Measurements from ENCODE around the gene ITGB5. TPM values are rescaled to one million over a fixed set of nuclear protein-coding genes. Genes with fewer than 3 reads are reported as not detected.

The ITGB5 gene
- total RNA-seq, 1 experiment from 2014 or later, result 67.2 TPM

GRCh38 chr3:124846189-124846588 lies 41.0 kb downstream of the ITGB5 start:
- Histone ChIP-seq H3K9ac (ENCODE audit: low read length) (no peak overlapping the region), H3K27me3 (ENCODE audit: low read length) (no peaks in the 10 kb centered on the region), H3K36me3 (ENCODE audit: low read depth, low read length) (no peaks in the 10 kb centered on the region; the same call in 1 of the 2 replicates), H3F3A (ENCODE audit: low read length, unreplicated experiment) (no peaks in the 10 kb centered on the region), H3K9me2 (replicated peaks; ENCODE audit: low read length) (no peaks in the 10 kb centered on the region), H4K20me1 (ENCODE audit: low read length) (no peaks in the 10 kb centered on the region), H3K79me2 (ENCODE audit: low read length) (no peaks in the 10 kb centered on the region), H3K27ac (ENCODE audit: low read length) (peak overlapping the region; percentile 86), H3K4me2 (ENCODE audit: low read length) (0 out of 2 replicates have a peak overlapping the region, but pooled peaks have one; percentile 56), H3K4me3 (ENCODE audit: low read length) (no peak overlapping the region), H3K9me3 (ENCODE audit: low read length) (no peaks in the 10 kb centered on the region), H3K4me1 (ENCODE audit: insufficient read depth, low read length) (peaks cover 19% of the 10 kb centered on the region), H2AFZ (ENCODE audit: low read length) (no peak overlapping the region)
- no peak for DNase-seq
- intact Hi-C loops (cut with micrococcal nuclease), result no loop called here
- TF ChIP-seq EZH2phosphoT487 (IDR thresholded peaks at IDR 0.05; ENCODE audit: borderline replicate concordance, low read length) (no peak), CTCF (conservative IDR thresholded peaks at IDR 0.05; ENCODE audit: low read depth, low read length) (no peak), EZH2 (IDR thresholded peaks at IDR 0.05; ENCODE audit: low read length, unreplicated experiment) (no peak)
- CTCF ChIA-PET, result interaction anchor here (0.6 to 1.7 kb wide), 2 partner anchors 55 to 59 kb away, joined by 3 to 5 read pairs; no protein-coding TSS in a partner anchor
- no peak for ATAC-seq
- POLR2A ChIA-PET (ENCODE audit: unreplicated experiment), result interaction anchor here (0.5 kb wide), 1 partner anchor 749 kb away, joined by 6 read pairs; no protein-coding TSS in a partner anchor
- no TSS peak for BruUV-seq (replicated peaks)

GRCh38 chr3:124845406-124845805 lies 41.8 kb downstream of the ITGB5 start:
- no peaks in the 10 kb centered on the region for H3K9me3 ChIP-seq (ENCODE audit: low read length)
- no peaks in the 10 kb centered on the region for H3K79me2 ChIP-seq (ENCODE audit: low read length)
- intact Hi-C loops (cut with micrococcal nuclease), result loop anchor here (1.0 kb wide), 3 partner anchors 8 to 33 kb away; no protein-coding TSS in a partner anchor
- peak overlapping the region; percentile 86 for H3K27ac ChIP-seq (ENCODE audit: low read length)
- no peaks in the 10 kb centered on the region; the same call in 1 of the 2 replicates for H3K36me3 ChIP-seq (ENCODE audit: low read depth, low read length)
- H3K9me2 ChIP-seq (replicated peaks; ENCODE audit: low read length), result no peaks in the 10 kb centered on the region
- H3K27me3 ChIP-seq (ENCODE audit: low read length), result no peaks in the 10 kb centered on the region
- TF ChIP-seq EZH2phosphoT487 (IDR thresholded peaks at IDR 0.05; ENCODE audit: borderline replicate concordance, low read length) (no peak), EZH2 (IDR thresholded peaks at IDR 0.05; ENCODE audit: low read length, unreplicated experiment) (no peak), CTCF (conservative IDR thresholded peaks at IDR 0.05; ENCODE audit: low read depth, low read length) (no peak)
- DNase-seq, result peak; percentile 87
- ATAC-seq, result peak; percentile 97
- ChIA-PET CTCF (interaction anchor here (1.7 kb wide), 1 partner anchor 56 kb away, joined by 5 read pairs; no protein-coding TSS in a partner anchor), POLR2A (ENCODE audit: unreplicated experiment) (interaction anchor here (0.6 to 0.8 kb wide), 3 partner anchors 19 to 40 kb away, joined by 3 read pairs; no protein-coding TSS in a partner anchor)
- peak overlapping the region; percentile 49 for H3K9ac ChIP-seq (ENCODE audit: low read length)
- no peak overlapping the region for H2AFZ ChIP-seq (ENCODE audit: low read length)
- H3F3A ChIP-seq (ENCODE audit: low read length, unreplicated experiment), result no peaks in the 10 kb centered on the region
- no peak overlapping the region; the same call in 1 of the 2 replicates for H3K4me3 ChIP-seq (ENCODE audit: low read length)
- H3K4me2 ChIP-seq (ENCODE audit: low read length), result peak overlapping the region; percentile 56
- no peaks in the 10 kb centered on the region for H4K20me1 ChIP-seq (ENCODE audit: low read length)
- peaks cover 19% of the 10 kb centered on the region for H3K4me1 ChIP-seq (ENCODE audit: insufficient read depth, low read length)
- no TSS peak for BruUV-seq (replicated peaks)

GRCh38 chr3:124843506-124844177 lies 43.5 kb downstream of the ITGB5 start:
- Histone ChIP-seq H3K9me2 (replicated peaks; ENCODE audit: low read length) (no peaks in the 10 kb centered on the region), H3K79me2 (ENCODE audit: low read length) (no peaks in the 10 kb centered on the region), H3K4me1 (ENCODE audit: insufficient read depth, low read length) (peaks cover 28% of the 10 kb centered on the region), H3K36me3 (ENCODE audit: low read depth, low read length) (peaks cover 7% of the 10 kb centered on the region), H3K4me2 (ENCODE audit: low read length) (no peak overlapping the region), H3K9ac (ENCODE audit: low read length) (no peak overlapping the region), H3K4me3 (ENCODE audit: low read length) (no peak overlapping the region), H3F3A (ENCODE audit: low read length, unreplicated experiment) (no peaks in the 10 kb centered on the region), H3K27me3 (ENCODE audit: low read length) (no peaks in the 10 kb centered on the region), H2AFZ (ENCODE audit: low read length) (no peak overlapping the region), H4K20me1 (ENCODE audit: low read length) (no peaks in the 10 kb centered on the region), H3K9me3 (ENCODE audit: low read length) (no peaks in the 10 kb centered on the region), H3K27ac (ENCODE audit: low read length) (no peak overlapping the region)
- no TSS peak for BruUV-seq (replicated peaks)
- DNase-seq (no peak), ATAC-seq (no peak)
- intact Hi-C loops (cut with micrococcal nuclease), result no loop called here
- CTCF ChIA-PET, result no interaction called here
- TF ChIP-seq EZH2phosphoT487 (IDR thresholded peaks at IDR 0.05; ENCODE audit: borderline replicate concordance, low read length) (no peak), EZH2 (IDR thresholded peaks at IDR 0.05; ENCODE audit: low read length, unreplicated experiment) (no peak), CTCF (conservative IDR thresholded peaks at IDR 0.05; ENCODE audit: low read depth, low read length) (no peak)
- POLR2A ChIA-PET (ENCODE audit: unreplicated experiment), result no interaction called here
